ENCODE data around the gene BMP10.

DNA sequence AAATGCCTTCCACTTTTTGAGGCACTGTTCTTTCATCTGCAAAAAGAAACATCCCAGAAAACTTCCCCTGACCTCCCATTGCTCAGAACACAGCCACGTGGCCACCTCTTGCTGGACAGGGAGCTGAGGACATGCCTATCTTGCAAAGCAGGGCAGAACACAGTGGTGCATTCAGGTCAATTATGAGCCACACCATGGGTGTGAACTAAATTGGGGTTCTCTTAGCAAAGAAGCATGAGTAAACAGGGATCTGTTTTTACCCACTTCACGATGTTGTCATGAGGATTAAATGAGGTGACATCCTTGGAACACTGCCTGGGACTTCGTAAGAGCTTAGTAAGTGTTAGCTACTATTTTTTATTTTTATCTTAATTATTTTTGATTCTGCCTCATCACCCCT lies 25.1 kb downstream of the BMP10 start:
- TF ChIP-seq POLR2AphosphoS5 (IDR thresholded peaks at IDR 0.05; ENCODE audit: low read depth): no peak
- TF ChIP-seq, protein P1, sequence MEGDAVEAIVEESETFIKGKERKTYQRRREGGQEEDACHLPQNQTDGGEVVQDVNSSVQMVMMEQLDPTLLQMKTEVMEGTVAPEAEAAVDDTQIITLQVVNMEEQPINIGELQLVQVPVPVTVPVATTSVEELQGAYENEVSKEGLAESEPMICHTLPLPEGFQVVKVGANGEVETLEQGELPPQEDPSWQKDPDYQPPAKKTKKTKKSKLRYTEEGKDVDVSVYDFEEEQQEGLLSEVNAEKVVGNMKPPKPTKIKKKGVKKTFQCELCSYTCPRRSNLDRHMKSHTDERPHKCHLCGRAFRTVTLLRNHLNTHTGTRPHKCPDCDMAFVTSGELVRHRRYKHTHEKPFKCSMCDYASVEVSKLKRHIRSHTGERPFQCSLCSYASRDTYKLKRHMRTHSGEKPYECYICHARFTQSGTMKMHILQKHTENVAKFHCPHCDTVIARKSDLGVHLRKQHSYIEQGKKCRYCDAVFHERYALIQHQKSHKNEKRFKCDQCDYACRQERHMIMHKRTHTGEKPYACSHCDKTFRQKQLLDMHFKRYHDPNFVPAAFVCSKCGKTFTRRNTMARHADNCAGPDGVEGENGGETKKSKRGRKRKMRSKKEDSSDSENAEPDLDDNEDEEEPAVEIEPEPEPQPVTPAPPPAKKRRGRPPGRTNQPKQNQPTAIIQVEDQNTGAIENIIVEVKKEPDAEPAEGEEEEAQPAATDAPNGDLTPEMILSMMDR (IDR thresholded peaks at IDR 0.05; ENCODE audit: insufficient read depth, low read length): no peak

Data from HL-60 (cell line).